HCT116 (cell line): ENCODE data around the gene TNFRSF1A. TPM values are rescaled to one million over a fixed set of nuclear protein-coding genes. Genes with fewer than 3 reads are reported as not detected.
"Not testable (repeated sequence)": the region's sequence is repeated elsewhere in the genome, so short reads cannot be mapped to it uniquely, and the experiment has no call there.

Experiments
- ATAC-seq: fragments of 200-7000 bp; cut with Tn5 transposase; 2 replicates; pipeline ENCODE4 v1.9.1; 2020; ENCODE audit warnings: mild to moderate bottlenecking, moderate library complexity
- BruUV-seq: library from RNA; stranded (reverse); fragments of 400-500 nt; replicated peaks from 2 replicates; lab custom pipeline; 2021; lab: Mats Ljungman, UMichigan
- CTCF ChIA-PET: fragments of 300-600 bp; sonication (Branson Sonifier 250); formaldehyde crosslinking; loops from one replicate; lab custom pipeline; 2021; ENCODE audit warnings: antibody characterized with exemption; lab: Charles Lee
- POLR2A ChIA-PET: fragments of 300-600, 350-600 bp; sonication (Branson Sonifier 250); formaldehyde crosslinking; loops from one replicate; lab custom pipeline; 2021; ENCODE audit warnings: antibody characterized with exemption; lab: Charles Lee
- RAD21 ChIA-PET, 2 experiments: fragments of 300-600 bp; sonication (Branson Sonifier 250); formaldehyde crosslinking; loops; one replicate each; lab custom pipeline; 2023; ENCODE audit warnings: low total read pairs in 2 of 2; ENCODE audit not compliant: uncharacterized antibody in 2 of 2, unreplicated experiment in 2 of 2, low non-redundant PET in 1 of 2; lab: Charles Lee
- DNase-seq: peaks from one replicate; pipeline ENCODE4 v3.0.0-alpha.2; 2010; ENCODE audit warnings: low read depth, low spot score
- H2AFZ ChIP-seq: fragments of 200-600 bp; shearing (Covaris generic), sonication (generic); 2 replicates; pipeline ENCODE4 v1.6.1; 2017; ENCODE audit warnings: low read depth, mixed run types, mixed read lengths, antibody characterized with exemption, low read length; ENCODE audit not compliant: poor library complexity, severe bottlenecking
- H3K27ac ChIP-seq: 2 replicates; pipeline ENCODE4 v1.5.1; 2012; ENCODE audit warnings: low read depth, low read length
- H3K27me3 ChIP-seq: fragments of 200-600 bp; sonication (generic); 2 replicates; pipeline ENCODE4 v1.6.1; 2016; ENCODE audit warnings: mixed run types, low read length, mixed read lengths; ENCODE audit not compliant: insufficient read depth
- H3K36me3 ChIP-seq, 2 experiments: fragments of 200-500 bp in 1 of 2; fragments of 200-600 bp in 1 of 2; sonication (Bioruptor generic) in 1 of 2; sonication (generic) in 1 of 2; 2 replicates each; pipeline versions ENCODE4 v1.5.1 to v1.6.1; 2014 to 2016; ENCODE audit warnings: low read length in 2 of 2, inconsistent platforms in 1 of 2, mixed read lengths in 1 of 2, mixed run types in 1 of 2; ENCODE audit not compliant: insufficient read depth in 2 of 2, control insufficient read depth in 1 of 2
- H3K4me1 ChIP-seq, 2 experiments: fragments of 200-600 bp in 1 of 2; sonication (generic) in 1 of 2; 2 replicates each; pipeline versions ENCODE4 v1.5.1 to v1.6.1; 2012 to 2017; ENCODE audit warnings: low read length in 2 of 2, inconsistent platforms in 1 of 2, mild to moderate bottlenecking in 1 of 2, mixed read lengths in 1 of 2, mixed run types in 1 of 2, moderate library complexity in 1 of 2; ENCODE audit not compliant: insufficient read depth in 2 of 2, control insufficient read depth in 1 of 2
- H3K4me2 ChIP-seq: fragments of 200-600 bp; sonication (generic); 2 replicates; pipeline ENCODE4 v1.6.1; 2017; ENCODE audit warnings: mixed run types, low read length, mixed read lengths
- H3K4me3 ChIP-seq, 2 experiments: fragments of 200-600 bp in 1 of 2; sonication (generic) in 1 of 2; replicated peaks in 1 of 2; 2 replicates each; pipeline ENCODE4 v1.5.1; 2011 to 2016; ENCODE audit warnings: low read length in 2 of 2, control low read depth in 1 of 2, low read depth in 1 of 2, mild to moderate bottlenecking in 1 of 2, mixed read lengths in 1 of 2, mixed run types in 1 of 2
- H3K79me2 ChIP-seq: fragments of 200-600 bp; sonication (generic); 2 replicates; pipeline ENCODE4 v1.6.1; 2017; ENCODE audit warnings: mild to moderate bottlenecking, mixed run types, low read length, moderate library complexity, mixed read lengths; ENCODE audit not compliant: insufficient read depth
- H3K9ac ChIP-seq: fragments of 200-600 bp; sonication (generic); 2 replicates; pipeline ENCODE4 v1.6.1; 2016; ENCODE audit warnings: low read length, mixed read lengths
- H3K9me2 ChIP-seq: fragments of 200-600 bp; sonication (generic), shearing (Covaris generic); 2 replicates; pipeline ENCODE4 v1.6.1; 2017; ENCODE audit warnings: mixed run types, mild to moderate bottlenecking, moderate library complexity; ENCODE audit not compliant: insufficient read depth
- H3K9me3 ChIP-seq, 2 experiments: fragments of 200-500 bp in 1 of 2; fragments of 200-600 bp in 1 of 2; sonication (Bioruptor generic) in 1 of 2; sonication (generic) in 1 of 2; 2 replicates each; pipeline ENCODE4 v1.6.1; 2014 to 2017; ENCODE audit warnings: low read length in 2 of 2, mixed read lengths in 2 of 2, inconsistent platforms in 1 of 2, low read depth in 1 of 2, mild to moderate bottlenecking in 1 of 2, mixed run types in 1 of 2, moderate library complexity in 1 of 2; ENCODE audit not compliant: control insufficient read depth in 1 of 2, insufficient read depth in 1 of 2
- H4K20me1 ChIP-seq: fragments of 200-600 bp; sonication (generic), shearing (Covaris generic); 2 replicates; pipeline ENCODE4 v1.6.1; 2017; ENCODE audit warnings: mixed run types, mild to moderate bottlenecking, moderate library complexity; ENCODE audit not compliant: insufficient read depth
- EGR1 ChIP-seq: IDR thresholded peaks from 2 replicates; pipeline ENCODE4 v1.6.1; 2012; ENCODE audit warnings: low read depth
- EZH2phosphoT487 ChIP-seq: fragments of 200-600 bp; IDR thresholded peaks from 2 replicates; pipeline ENCODE4 v1.6.1; 2018; ENCODE audit warnings: antibody characterized with exemption, borderline replicate concordance
- FOSL1 ChIP-seq: IDR thresholded peaks from 2 replicates; pipeline ENCODE4 v1.6.1; 2012; ENCODE audit warnings: low read depth
- POLR2A ChIP-seq: IDR thresholded peaks from 2 replicates; pipeline ENCODE4 v1.7.0; 2011; ENCODE audit warnings: borderline replicate concordance; ENCODE audit not compliant: insufficient read depth, insufficient read length; ENCODE audit errors: extremely low read depth
- RAD21 ChIP-seq: IDR thresholded peaks from 2 replicates; pipeline ENCODE4 v1.6.1; 2012; ENCODE audit warnings: low read depth, mild to moderate bottlenecking
- SP1 ChIP-seq: IDR thresholded peaks from 2 replicates; pipeline ENCODE4 v1.6.1; 2012; ENCODE audit warnings: low read depth
- TCF7L2 ChIP-seq: IDR thresholded peaks from 2 replicates; pipeline ENCODE4 v1.7.0; 2011; ENCODE audit warnings: borderline replicate concordance, inconsistent platforms; ENCODE audit not compliant: insufficient read depth, insufficient read length; ENCODE audit errors: extremely low read depth
- intact Hi-C: fragments of 100-400 bp; cut with micrococcal nuclease; formaldehyde crosslinking; loops from 2 replicates; pipeline ENCODE4 v1.10.0; 2022
- total RNA-seq: library from RNA; stranded (reverse); gene quantifications from one replicate; pipeline ENCODE4 v1.2.1, GENCODE V29; 2021; ENCODE audit not compliant: unreplicated experiment

TNFRSF1A gene
- total RNA-seq, 1 experiment from 2014 or later, result 129 TPM

- CTCF ChIA-PET, result interaction anchor here (0.6 to 1.8 kb wide), 8 partner anchors 8 to 306 kb away, joined by 3 to 5 read pairs (median 4); no protein-coding TSS in a partner anchor
- H3K27me3 ChIP-seq, result no peaks in the 10 kb centered on the region
- POLR2A ChIA-PET, result no interaction called here
Observed at GRCh38 chr12:6294156-6295093, 47.5 kb downstream of the TNFRSF1A start.

GRCh38 chr12:6292606-6293005 lies 49.3 kb downstream of the TNFRSF1A start:
- no TSS peak for BruUV-seq
- Histone ChIP-seq H3K79me2 (no peaks in the 10 kb centered on the region), H3K9ac (no peak overlapping the region), H3K36me3 (no peaks in the 10 kb centered on the region), H3K27me3 (no peaks in the 10 kb centered on the region), H3K4me1 (peaks cover 12 to 36% of the 10 kb centered on the region in 2 experiments), H3K9me3 (peaks cover 0 to 6% of the 10 kb centered on the region in 2 experiments; a peak in 1 of 4 replicates), H3K27ac (no peak overlapping the region), H4K20me1 (no peaks in the 10 kb centered on the region), H3K4me3 (no peak overlapping the region), H3K4me2 (no peak overlapping the region), H2AFZ (no peak overlapping the region), H3K9me2 (no peaks in the 10 kb centered on the region)
- TF ChIP-seq RAD21 (no peak), EZH2phosphoT487 (no peak), POLR2A (no peak), TCF7L2 (no peak), EGR1 (no peak)
- no peak for ATAC-seq
- ChIA-PET RAD21 (no interaction called here), CTCF (no interaction called here), POLR2A (no interaction called here)
- DNase-seq, result no peak
- intact Hi-C loops, result no loop called here

More at GRCh38 chr12:6294156-6295093, 47.5 kb downstream of the TNFRSF1A start:
- TF ChIP-seq FOSL1, result no peak
- TF ChIP-seq SP1, result 0 out of 2 replicates have a peak, but pooled peaks have one; percentile 11
- H3K4me2 ChIP-seq, result peak overlapping the region; percentile 42
- H3K4me1 ChIP-seq, result peaks cover 12 to 38% of the 10 kb centered on the region in 2 experiments
- H4K20me1 ChIP-seq, result no peaks in the 10 kb centered on the region
- no peaks in the 10 kb centered on the region for H3K79me2 ChIP-seq
- no peak for DNase-seq
- intact Hi-C loops, result no loop called here
- no peaks in the 10 kb centered on the region for H3K36me3 ChIP-seq
- ATAC-seq, result peak; percentile 67
- RAD21 ChIA-PET, result no interaction called here
- no peaks in the 10 kb centered on the region for H3K9me2 ChIP-seq
- H3K4me3 ChIP-seq, result no peak overlapping the region
- peak overlapping the region; percentile 41 for H3K9ac ChIP-seq
- no peak overlapping the region for H2AFZ ChIP-seq
- H3K9me3 ChIP-seq, result peaks cover 0 to 6% of the 10 kb centered on the region in 2 experiments; a peak in 1 of 4 replicates
- no peak overlapping the region for H3K27ac ChIP-seq
- BruUV-seq, result no TSS peak

- POLR2A ChIA-PET, H3K9me2 ChIP-seq, DNase-seq, H3K36me3 ChIP-seq, ATAC-seq, BruUV-seq, H4K20me1 ChIP-seq, CTCF ChIA-PET, H3K79me2 ChIP-seq, H3K9me3 ChIP-seq, H3K27me3 ChIP-seq, H3K27ac ChIP-seq, H3K4me3 ChIP-seq, H3K4me2 ChIP-seq, RAD21 ChIA-PET, H3K9ac ChIP-seq, intact Hi-C loops, H2AFZ ChIP-seq: not testable (repeated sequence)
- H3K4me1 ChIP-seq, result peaks cover 21 to 43% of the 10 kb centered on the region in 2 experiments
Observed at GRCh38 chr12:6289906-6290305, 52.0 kb downstream of the TNFRSF1A start.
